GM19238 (cell line): Measurements from ENCODE around the gene BTBD1.
"Not testable (repeated sequence)": the region's sequence is repeated elsewhere in the genome, so short reads cannot be mapped to it uniquely, and the experiment has no call there.

Experiments
- DNase-seq: peaks from one replicate; pipeline ENCODE4 v3.0.0; 2011; ENCODE audit warnings: low spot score; ENCODE audit not compliant: insufficient read length

Gene BTBD1

GRCh38 chr15:83057696-83058376 is 9.2 kb downstream of the BTBD1 start:
- no peak for DNase-seq

- no peak for DNase-seq
Measured at GRCh38 chr15:83057002-83057401, 10.1 kb downstream of the BTBD1 start.

GRCh38 chr15:83053151-83053550 is 13.9 kb downstream of the BTBD1 start:
- no peak for DNase-seq

- no peak for DNase-seq
Measured at GRCh38 chr15:83046558-83047127, 20.4 kb downstream of the BTBD1 start.

- DNase-seq = no peak
Measured at GRCh38 chr15:83044156-83044555, 22.9 kb downstream of the BTBD1 start.

- DNase-seq = no peak
Measured at GRCh38 chr15:83039206-83039605, 27.8 kb downstream of the BTBD1 start.

- DNase-seq = no peak
Measured at GRCh38 chr15:83036253-83036652, 30.8 kb downstream of the BTBD1 start.

GRCh38 chr15:83031234-83031633 is 35.8 kb downstream of the BTBD1 start:
- DNase-seq = not testable (repeated sequence)

- no peak for DNase-seq
Measured at GRCh38 chr15:83030021-83030420, 37.0 kb downstream of the BTBD1 start.

GRCh38 chr15:83018436-83018835 is 48.6 kb downstream of the BTBD1 start:
- no peak for DNase-seq

GRCh38 chr15:83016906-83017305 is 50.1 kb downstream of the BTBD1 start:
- DNase-seq = no peak

GRCh38 chr15:83015361-83015760 is 51.7 kb downstream of the BTBD1 start:
- DNase-seq = no peak

- DNase-seq = no peak
Measured at GRCh38 chr15:83014205-83014653, 52.8 kb downstream of the BTBD1 start.

GRCh38 chr15:83012636-83013035 is 54.4 kb downstream of the BTBD1 start:
- DNase-seq = no peak

GRCh38 chr15:83012076-83012426 is 55.0 kb downstream of the BTBD1 start:
- no peak for DNase-seq

- DNase-seq = peak; percentile 86
Measured at GRCh38 chr15:83011271-83012075, 55.6 kb downstream of the BTBD1 start, which contains the start of gene C15orf40. Gene C15orf40, minus strand, starts transcription at chr15:83011639. Its CDS starts 32 bp downstream, at chr15:83011607.

GRCh38 chr15:83010709-83011270 is 56.3 kb downstream of the BTBD1 start:
- peak; percentile 70 for DNase-seq

- DNase-seq = not testable (repeated sequence)
Measured at GRCh38 chr15:83000672-83001031, 66.4 kb downstream of the BTBD1 start.

GRCh38 chr15:82999905-83000671 is 67.0 kb downstream of the BTBD1 start:
- DNase-seq = peak; percentile 27

- no peak for DNase-seq
Measured at GRCh38 chr15:82999426-82999825, 67.6 kb downstream of the BTBD1 start.

GRCh38 chr15:82995938-82996337 is 71.1 kb downstream of the BTBD1 start:
- no peak for DNase-seq
